ENCODE measurements around the gene MBD3.

MBD3 gene

DNA sequence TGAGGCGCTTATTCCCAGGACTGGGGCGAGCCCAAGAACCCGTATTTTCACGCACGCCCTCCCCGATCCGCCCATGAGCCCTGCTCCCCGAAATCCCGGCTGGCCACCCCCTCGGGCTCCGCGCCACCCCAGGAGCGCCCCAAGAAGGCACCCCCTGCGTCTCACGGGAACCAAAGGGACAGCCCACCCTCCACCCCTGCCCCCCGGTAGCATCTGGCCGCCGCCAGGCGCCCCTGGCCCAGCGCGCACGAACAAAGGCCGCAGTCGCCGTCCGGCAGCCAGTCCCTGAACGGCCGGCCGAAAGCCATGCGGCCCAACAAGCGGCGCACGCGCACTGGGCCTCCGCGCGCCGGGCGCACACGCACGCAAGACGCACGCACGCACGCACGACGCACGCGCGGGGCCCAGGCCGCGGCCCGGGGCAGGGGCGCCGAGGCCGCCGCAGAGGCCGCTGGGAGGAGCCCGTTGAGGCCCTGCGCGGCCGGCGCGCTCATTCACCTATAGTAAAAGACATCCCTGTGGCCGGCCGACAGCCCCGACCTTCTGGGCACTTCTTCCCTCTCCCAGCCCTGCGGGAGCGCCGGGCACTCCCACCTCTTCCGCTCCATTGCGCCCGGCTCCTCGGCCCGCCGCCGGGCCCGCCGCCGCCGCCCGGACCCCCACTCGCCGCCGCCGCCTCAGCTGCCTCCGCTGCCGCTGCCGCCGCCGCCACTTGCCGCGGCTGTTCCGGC lies 476 bp downstream of the MBD3 start:
- peak; percentile 87 for DNase-seq

DNA sequence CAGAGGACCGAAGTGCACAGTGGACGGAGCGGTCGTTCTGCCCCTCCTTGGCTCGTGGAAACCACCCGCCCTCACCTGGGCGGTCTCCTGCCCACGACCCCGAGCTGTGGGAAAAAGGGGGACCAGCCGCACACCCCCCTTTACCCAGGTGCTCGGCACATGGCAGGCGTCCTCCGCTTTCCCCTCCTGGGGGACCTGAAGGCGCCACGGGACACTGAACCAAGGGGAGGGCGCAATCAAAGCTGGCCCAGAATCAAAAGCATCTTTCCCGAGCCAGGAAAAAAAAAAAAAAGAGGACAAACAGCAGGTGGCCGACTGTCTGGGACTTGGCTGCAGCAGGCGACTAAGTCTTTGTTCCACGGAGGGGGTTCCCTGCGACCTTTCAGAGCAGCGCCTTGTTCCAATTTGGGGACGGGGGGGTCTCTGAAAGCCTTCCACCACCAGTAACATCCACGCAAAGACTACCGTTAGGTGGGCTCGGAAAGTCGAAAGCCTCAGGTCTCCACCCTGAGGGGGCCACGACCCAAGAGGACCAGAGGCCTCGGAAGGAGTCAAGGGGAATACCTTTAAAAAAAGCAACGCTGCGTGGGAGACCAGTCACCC lies 1.1 kb downstream of the MBD3 start:
- DNase-seq, result no peak

DNA sequence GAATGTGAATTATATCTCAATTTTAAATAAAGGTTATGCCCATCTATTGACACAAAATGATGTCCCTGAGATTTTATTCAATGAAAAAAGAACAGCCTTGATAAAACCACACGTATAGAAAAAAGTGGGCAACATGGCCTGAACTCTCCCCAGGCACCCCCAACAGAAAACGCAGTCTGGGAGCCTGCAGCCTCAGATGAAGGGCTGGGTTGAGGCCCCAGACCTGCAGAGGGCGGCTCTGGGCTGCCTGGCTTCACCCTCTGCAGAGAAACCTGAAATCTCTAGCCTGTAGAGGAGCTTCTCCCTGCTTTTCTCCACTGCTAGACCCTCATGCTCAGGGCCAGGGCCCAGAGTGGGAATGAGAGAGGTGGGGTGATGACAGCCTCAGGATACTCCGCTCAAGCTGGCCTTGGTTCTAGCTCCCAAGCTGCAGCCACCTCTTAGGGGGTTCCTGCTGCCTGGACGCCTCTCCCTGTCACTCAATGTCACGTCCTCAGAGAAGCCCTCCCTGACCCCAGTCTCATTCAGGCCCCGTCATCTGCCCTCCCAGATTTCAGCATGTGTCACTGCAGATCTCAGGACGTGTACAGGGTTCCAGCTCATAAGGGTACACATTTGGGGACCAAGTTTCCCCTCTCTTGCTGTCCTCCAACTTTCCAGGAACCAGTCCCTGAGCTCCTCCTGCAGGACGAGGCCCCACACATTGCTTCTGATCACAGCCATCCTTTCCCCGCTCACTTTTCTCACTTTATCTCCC lies 1.8 kb downstream of the MBD3 start:
- peak; percentile 34 for DNase-seq

- no peak for DNase-seq
Observed at GRCh38 chr19:1587872-1588271, 4.8 kb downstream of the MBD3 start.

DNA sequence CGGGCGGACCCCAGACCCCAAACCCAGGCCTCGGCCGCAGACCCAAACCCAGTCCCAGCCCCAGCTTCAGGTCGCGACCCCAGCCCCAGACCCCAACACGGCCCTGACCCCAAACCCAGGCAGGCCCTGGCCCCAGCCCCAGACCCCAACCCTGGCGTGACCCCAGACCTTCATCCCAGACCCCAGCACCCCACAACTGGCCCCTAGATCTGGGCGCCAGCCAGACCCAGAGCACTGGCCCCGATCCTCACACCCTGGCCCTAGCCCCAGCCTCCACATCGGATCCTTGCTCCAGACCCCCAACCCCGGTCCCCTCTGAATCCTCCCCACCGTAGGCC lies 7.5 kb downstream of the MBD3 start:
- no peak for DNase-seq

DNA sequence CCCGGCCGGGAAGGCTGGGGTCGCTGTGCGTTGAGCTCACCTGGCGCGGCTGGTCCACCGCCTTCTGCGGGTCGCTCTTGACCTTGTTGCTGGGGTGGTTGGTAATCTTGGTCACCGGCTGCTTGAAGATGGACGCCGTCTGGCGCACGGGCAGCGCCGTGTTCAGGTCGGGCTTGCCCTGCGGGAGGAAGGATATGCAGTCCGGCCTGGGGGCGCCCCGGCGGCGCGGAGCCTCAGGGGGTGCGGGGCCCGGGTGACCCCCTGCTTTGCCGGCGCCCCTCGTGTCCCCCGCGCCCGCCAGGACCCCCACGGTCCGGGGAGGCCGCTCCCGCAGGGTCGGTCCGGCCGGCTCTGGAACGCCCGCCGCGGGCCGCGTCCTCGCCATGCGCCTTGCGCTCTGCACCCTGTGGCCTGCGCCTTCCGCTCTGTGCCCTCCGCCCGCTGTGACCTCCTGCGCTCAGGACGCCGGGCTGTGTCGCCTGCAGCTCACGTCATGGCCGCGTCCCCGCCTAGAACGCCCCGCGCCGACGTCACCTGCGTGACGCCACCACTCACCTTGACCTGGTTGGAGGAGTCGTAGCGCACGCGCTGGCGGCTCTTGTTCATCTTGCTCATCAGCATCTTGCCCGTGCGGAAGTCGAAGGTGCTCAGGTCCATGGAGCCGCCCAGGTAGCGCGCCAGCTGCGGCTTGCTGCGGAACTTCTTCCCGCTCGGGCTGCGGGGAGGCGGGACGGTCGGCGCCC lies 8.0 kb downstream of the MBD3 start:
- DNase-seq, result no peak

DNA sequence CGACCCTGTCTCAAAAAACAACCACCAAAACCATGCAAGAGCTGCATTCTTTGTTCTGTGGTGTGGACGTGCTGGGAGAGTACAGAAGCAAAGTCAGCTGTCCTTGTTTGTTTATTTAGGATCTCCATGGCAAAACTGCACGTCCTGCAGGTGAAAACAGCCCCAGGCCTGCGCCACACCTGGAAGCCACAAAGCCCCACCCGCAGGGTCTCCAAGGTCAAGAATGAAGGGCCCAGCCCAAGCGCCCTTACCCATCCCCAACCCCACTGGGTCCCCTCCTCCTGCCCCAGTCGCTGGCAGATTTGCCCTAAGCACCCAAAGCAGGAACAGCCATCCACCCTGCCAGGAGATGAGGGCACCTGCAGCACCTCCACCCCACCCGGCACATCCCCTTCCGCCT lies 10.5 kb downstream of the MBD3 start:
- DNase-seq, result no peak

- DNase-seq, result no peak
Observed at GRCh38 chr19:1580957-1581356, 11.7 kb downstream of the MBD3 start.

- DNase-seq, result no peak
Observed at GRCh38 chr19:1580382-1580781, 12.3 kb downstream of the MBD3 start.

DNA sequence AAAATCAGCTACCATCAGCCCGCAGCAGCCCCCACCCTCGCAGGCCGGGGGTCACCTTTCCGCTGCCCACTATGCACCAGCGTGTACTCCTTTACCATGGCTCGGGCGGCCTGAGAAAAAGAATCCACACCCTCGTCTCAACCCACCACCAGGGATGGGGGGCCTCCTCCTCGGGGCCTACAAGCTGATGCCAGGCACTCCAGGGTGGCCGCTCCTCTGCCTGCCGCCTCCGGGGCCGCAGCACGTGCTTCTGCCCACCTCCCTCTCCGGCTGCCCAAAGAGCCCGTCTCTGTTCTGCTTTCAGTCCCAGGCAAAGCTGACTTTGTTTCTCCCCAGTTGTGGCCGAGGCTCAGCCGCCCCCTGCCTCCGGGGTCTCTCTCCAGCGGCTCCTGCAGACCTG lies 13.4 kb downstream of the MBD3 start:
- DNase-seq, result no peak

DNA sequence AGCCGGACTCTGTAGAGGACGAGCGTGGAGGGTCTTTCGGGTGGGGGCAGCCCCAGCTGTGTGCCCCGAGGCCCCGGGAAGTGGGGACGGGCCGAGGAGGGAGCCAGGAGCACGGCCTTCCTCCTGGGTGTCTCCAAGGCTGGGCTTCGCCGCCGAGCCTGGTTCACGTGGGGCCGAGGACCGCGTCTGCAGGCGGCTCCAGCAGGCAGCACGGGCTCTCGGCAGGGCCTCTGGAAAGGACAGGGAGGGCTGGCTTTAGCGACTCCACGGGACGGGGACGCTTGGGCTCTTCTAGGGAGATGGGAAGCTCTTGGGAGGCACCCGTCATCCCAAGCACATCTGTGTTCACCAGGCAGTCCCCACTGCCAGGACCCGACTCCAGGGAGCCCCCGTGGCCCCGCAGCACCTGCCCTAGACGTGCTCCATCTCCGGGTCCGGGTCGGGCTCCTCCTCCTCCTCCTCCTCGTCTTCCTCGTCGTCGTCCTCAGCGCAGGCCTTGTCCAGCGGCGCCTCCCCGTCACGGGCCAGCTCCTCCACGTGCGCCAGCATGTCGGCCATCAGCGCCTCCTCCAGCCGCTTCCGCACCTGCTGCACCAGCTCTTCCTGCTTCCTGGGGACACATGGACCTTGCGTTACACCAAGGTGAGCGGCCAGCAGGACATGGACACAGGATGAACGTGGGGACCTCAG lies 14.6 kb downstream of the MBD3 start:
- no peak for DNase-seq

- DNase-seq, result no peak
Observed at GRCh38 chr19:1577090-1577928, 15.4 kb downstream of the MBD3 start.

- DNase-seq, result no peak
Observed at GRCh38 chr19:1576242-1577089, 16.2 kb downstream of the MBD3 start.

DNA sequence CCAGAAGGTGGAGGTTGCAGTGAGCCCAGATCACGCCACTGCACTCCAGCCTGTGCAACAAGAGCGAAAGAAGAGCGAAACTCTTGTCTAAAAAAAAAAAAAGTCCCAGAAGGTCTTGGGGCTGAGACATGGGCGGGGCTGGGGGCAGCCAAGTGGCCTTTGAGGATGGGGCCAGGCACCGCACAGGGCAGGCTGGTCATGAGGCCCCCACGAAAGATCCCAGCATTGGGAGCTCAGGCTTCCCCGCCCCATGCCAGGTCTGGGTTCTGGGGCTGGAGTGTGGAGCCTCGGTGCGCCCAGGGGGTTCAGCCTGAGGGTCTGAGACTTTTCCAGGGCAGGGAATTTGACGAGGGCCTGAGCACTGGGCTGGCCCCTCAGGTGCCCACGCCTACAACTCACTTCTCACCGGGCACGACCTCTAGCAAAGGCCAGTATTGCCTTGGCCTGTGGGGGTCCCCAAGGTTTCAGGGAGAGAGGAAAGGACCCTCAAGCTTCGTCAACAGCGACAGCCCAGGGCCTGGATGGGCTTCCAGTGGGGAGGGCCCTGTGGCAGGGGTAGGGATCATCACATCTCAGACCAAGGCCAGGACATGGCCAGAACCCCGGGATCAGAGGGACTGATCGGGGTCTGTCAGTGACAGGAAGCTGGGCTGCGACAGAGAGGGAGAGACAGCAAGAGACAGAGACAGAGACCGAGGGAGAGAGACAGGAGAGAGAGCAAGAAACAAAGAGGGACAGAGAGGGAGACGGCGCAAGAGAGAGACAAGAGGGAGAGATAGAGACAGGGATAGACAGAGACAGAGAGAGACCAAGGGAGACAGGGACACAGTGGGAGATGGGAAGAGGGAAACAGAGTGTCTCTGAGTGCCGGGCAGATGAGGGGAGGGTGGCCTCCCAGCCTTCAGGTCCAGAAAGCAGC lies 17.1 kb downstream of the MBD3 start:
- no peak for DNase-seq

DNA sequence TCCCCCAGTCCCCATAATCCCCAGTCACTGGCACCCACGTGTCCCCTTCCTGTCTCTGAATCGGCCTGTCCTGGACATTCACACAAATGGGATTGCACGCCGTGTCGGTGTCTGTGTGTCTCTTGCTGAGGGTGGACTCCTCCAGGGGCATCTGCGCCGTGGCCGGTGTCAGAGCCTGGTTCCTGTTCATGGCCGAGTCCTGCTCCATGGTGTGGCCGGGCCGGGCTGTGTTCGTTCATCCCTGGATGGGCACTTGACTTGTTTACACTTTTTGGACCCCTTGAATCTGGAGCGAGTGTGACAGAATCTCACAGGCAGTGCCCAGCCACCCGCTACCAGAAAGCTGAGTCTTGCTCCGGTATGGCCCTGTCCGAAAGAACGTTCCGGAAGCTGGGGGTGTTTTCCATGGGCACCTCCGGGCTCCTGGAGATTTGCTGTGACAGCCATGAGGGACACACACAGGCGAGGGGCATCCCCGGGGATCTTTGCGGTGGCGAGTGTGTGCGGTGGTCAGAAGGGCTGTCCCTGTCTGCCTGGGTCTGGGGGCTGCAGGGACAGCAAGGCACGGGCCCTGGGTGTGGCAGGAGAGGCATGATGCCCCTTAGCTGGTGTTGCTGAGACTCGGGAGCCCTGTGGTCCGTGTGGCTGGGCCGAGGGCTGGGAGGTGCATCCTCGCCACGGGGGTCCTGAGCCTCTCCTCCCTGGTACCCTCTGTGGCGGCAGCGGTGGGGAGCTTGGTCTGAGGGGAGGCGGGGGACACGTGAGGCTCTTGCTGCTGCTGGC lies 18.1 kb downstream of the MBD3 start:
- no peak for DNase-seq

DNA sequence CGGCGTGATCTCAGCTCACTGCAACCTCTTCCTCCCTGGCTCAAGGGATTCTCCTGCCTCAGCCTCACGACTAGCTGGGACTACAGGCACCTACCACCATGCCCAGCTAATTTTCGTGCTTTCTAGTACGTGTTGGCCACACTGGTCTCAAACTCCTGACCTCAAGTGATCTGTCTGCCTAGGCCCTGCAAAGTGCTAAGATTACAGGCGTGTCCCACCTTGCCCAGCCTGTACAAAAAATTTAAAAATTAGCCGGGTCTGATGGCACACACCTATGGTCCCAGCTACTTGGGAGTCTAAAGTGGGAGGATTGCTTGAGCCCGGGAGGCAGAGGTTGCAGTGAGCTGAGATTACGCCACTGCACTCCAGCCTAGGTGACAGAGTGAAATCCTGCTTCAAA lies 19.9 kb downstream of the MBD3 start:
- DNase-seq, result no peak

DNA sequence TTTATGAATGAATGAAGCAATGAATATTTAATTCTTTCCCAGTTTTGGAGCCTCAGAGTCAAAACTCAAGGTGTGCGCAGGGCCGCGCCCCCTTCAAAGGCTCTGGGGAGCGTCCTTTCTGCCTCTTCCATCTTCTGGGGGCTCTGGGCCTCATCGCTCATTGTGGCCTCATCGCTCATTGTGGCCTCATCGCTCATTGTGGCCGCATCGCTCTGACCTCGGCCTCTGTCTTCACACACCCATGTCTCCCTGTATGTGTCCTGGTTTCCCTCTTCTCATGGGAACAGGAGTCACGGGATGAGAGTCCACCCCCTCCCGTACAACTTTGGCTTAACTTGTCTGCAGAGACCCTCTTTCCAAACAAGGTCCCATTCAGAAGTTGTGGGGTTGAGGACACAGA lies 21.3 kb downstream of the MBD3 start:
- no peak for DNase-seq

- no peak for DNase-seq
Observed at GRCh38 chr19:1570836-1571235, 21.8 kb downstream of the MBD3 start.

DNA sequence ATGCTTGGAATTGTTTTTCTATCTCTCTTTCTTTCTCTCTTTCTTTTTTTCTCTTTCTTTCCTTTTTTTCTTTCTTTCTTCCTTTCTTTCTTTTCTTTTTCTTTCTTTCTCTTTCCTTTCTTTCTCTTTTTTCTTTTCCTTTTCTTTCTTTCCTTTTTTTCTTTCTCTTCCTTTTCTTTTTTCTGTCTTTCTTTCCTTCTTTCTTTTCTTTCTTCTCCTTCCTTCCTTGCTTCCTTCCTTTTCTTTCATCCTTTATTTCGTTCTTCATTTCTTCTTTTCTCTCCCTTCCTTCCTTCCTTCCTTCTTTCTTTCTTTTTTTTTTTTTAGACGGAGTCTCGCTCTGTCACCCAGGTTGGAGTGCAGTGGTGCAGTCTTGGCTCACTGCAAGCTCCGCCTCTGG lies 22.7 kb downstream of the MBD3 start:
- no peak for DNase-seq

Data from CD4-positive, alpha-beta T cell treated with Interleukin-10 for 1 hour (primary cell).